Neural crest cell (in vitro differentiated cells): Measurements from ENCODE around the gene CTSH. TPM values are rescaled to one million over a fixed set of nuclear protein-coding genes. Genes with fewer than 3 reads are reported as not detected.

Experiments
- DNase-seq: peaks from one replicate; pipeline ENCODE4 v3.0.0; 2021; ENCODE audit warnings: low read depth, mixed read lengths, low spot score
- H3K27ac Mint-ChIP-seq: one replicate; pipeline ENCODE4 v1.8.0; 2021; ENCODE audit warnings: mild to moderate bottlenecking, mixed read lengths; ENCODE audit not compliant: unreplicated experiment
- H3K27me3 Mint-ChIP-seq: 2 replicates; pipeline ENCODE4 v1.8.0; 2021; ENCODE audit warnings: low read depth, mild to moderate bottlenecking, mixed read lengths
- H3K36me3 Mint-ChIP-seq: 2 replicates; pipeline ENCODE4 v1.8.0; 2021; ENCODE audit warnings: low read depth, mild to moderate bottlenecking, mixed read lengths
- H3K4me1 Mint-ChIP-seq: 2 replicates; pipeline ENCODE4 v1.8.0; 2021; ENCODE audit warnings: mixed read lengths
- H3K4me3 Mint-ChIP-seq: one replicate; pipeline ENCODE4 v1.8.0; 2021; ENCODE audit warnings: mild to moderate bottlenecking, mixed read lengths
- H3K9me3 Mint-ChIP-seq: 2 replicates; pipeline ENCODE4 v1.8.0; 2021; ENCODE audit warnings: mixed read lengths
- total RNA-seq: library from RNA; stranded (reverse); gene quantifications from 2 replicates; pipeline ENCODE4 v1.2.1, GENCODE V29; 2021
- TF ChIP-seq, protein P1 (sequence below): fragments of 200-600 bp; sonication (generic); conservative IDR thresholded peaks from 2 replicates; pipeline ENCODE4 v1.5.0; 2021; ENCODE audit warnings: antibody characterized with exemption, mild to moderate bottlenecking

The CTSH gene
- total RNA-seq, 1 donor from 2014 or later, result 7.3 TPM

DNA sequence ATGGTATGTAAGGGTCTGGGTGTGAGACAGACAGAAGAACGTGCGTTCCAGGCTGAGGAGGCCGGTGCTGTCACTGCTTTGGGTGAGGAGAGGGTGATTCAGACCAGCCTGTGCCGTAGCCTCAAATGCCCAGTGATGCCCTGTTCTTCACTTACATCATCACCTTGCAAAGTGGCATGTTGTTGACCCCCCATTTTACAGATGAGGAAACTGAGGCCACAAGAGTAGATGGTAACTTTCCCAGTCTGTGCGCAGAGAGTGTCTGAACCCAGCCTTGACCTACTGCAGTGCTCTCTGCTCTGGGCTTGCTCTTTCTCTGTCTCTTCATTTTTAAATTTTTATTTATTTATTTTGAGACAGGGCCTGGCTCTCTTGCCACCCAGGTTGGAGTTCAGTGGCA lies 1.6 kb upstream of the CTSH start:
- peak overlapping the region; percentile 34 for H3K4me3 Mint-ChIP-seq
- no peaks in the 10 kb centered on the region for H3K4me1 Mint-ChIP-seq
- no peak for DNase-seq
- no peak overlapping the region for H3K27ac Mint-ChIP-seq
- no peaks in the 10 kb centered on the region for H3K9me3 Mint-ChIP-seq
- peaks cover 50% of the 10 kb centered on the region for H3K27me3 Mint-ChIP-seq
- TF ChIP-seq, protein P1, sequence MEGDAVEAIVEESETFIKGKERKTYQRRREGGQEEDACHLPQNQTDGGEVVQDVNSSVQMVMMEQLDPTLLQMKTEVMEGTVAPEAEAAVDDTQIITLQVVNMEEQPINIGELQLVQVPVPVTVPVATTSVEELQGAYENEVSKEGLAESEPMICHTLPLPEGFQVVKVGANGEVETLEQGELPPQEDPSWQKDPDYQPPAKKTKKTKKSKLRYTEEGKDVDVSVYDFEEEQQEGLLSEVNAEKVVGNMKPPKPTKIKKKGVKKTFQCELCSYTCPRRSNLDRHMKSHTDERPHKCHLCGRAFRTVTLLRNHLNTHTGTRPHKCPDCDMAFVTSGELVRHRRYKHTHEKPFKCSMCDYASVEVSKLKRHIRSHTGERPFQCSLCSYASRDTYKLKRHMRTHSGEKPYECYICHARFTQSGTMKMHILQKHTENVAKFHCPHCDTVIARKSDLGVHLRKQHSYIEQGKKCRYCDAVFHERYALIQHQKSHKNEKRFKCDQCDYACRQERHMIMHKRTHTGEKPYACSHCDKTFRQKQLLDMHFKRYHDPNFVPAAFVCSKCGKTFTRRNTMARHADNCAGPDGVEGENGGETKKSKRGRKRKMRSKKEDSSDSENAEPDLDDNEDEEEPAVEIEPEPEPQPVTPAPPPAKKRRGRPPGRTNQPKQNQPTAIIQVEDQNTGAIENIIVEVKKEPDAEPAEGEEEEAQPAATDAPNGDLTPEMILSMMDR, result no peak
- no peaks in the 10 kb centered on the region for H3K36me3 Mint-ChIP-seq

DNA sequence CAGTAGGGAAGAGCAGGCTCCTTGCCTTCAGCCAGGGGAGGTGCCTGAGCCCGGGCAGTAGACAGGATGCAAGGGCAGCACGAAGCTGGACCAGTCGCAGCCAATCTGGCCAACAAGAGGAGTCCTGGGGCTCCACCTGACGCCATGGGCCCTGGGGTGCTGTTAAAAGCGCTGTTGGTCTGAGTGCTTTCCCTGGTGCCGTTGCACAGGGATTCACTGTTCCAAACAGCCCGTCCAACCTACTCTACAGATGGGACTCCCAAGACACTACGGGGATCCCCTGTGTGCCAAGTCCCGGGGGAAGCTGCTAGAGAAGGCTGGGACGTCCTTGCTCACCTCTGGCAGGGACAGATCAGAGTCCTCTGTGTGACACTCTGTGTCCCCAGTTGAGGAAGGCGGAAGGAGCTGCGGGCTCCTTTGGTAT lies 632 bp downstream of the CTSH start:
- no peak for DNase-seq

DNA sequence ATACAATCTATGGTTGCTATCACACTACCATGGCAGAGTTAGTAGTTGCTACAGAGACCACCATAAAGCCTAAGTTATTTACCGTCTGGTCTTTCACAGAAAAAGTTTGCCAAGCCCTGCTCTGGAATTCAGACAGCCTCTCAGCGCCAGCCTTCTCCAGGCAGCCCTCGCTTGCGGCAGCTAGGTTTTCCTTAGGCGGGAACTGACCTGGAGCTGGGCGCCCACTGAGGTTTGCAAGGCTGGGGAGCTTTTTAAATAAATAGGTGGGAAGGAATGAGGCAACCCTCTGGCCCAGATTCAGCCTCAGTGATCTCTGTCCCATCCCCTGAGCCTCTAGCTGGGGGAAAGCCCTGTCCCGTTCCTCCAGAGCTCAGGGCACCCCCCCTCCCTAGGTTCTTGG lies 1.2 kb downstream of the CTSH start:
- TF ChIP-seq, protein P1, result no peak
- DNase-seq, result no peak
- Mint-ChIP-seq H3K36me3 (no peaks in the 10 kb centered on the region), H3K27ac (no peak overlapping the region), H3K4me3 (peak overlapping the region; percentile 71), H3K4me1 (no peaks in the 10 kb centered on the region), H3K9me3 (no peaks in the 10 kb centered on the region), H3K27me3 (peaks cover 46% of the 10 kb centered on the region)

More for the DNA sequence above, 632 bp downstream of the CTSH start:
- Mint-ChIP-seq H3K27ac (no peak overlapping the region), H3K4me3 (peak overlapping the region; percentile 71), H3K4me1 (no peaks in the 10 kb centered on the region), H3K27me3 (peaks cover 46% of the 10 kb centered on the region), H3K9me3 (no peaks in the 10 kb centered on the region), H3K36me3 (no peaks in the 10 kb centered on the region)
- TF ChIP-seq, protein P1, result no peak

DNA sequence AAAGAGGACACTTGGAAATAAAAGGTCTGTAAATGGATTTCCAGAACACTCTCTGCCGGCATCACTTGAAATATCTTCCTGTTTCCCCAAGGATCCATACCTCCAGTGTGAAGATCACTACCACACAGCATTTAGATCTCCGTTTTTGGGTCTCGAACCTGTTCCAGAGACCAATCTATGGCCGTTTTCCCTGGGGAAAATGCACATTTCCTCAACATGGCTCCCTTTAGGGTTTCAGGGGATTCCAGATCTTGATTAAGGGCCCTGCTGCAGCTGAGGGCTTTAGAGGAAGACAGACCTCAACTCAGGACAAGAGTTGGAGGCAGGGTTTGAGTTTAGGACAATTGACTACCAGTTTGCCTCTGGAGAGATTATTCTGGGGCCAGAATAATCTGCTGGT lies 2.1 kb downstream of the CTSH start:
- Mint-ChIP-seq H3K4me1 (no peaks in the 10 kb centered on the region), H3K4me3 (no peak overlapping the region), H3K9me3 (no peaks in the 10 kb centered on the region), H3K27me3 (peaks cover 40% of the 10 kb centered on the region), H3K27ac (no peak overlapping the region), H3K36me3 (no peaks in the 10 kb centered on the region)
- TF ChIP-seq, protein P1, result no peak
- DNase-seq, result no peak

DNA sequence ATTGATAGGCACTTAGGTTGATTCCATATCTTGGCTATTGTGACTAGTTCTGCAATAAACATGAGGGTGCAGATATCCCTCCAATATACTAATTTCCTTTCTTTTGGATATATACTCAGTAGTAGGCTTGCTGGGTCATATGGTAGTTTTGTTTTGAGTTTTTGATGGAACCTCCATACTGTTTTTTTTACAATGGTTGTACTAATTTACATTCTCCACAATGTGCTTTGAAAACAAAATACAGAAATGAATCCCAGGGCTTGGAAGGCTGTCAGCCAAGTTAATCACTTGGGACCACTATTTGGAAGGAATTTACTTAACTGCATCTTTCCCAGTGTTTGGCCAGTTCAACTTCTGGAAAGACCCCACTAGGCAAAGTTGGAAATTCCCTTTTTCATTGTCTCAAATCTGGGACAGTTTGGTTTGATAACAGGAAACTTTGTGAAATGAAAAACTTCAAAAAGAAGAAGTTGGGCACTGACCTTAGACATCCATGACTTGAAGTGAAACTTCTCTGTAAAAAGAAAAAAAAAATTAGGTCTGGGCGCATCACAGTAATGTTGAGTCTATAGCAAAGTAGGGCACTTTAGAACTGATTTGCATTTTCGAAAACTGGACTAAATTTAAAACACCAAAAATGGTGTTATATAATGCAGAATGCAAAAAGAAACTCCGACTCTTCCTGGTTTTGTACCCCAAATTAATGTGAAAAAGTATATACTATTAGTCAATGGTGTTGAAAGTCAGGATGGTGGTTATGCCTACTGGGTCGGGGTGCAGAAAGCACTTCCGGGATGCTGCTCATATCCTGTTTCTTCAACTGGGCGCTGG lies 6.0 kb downstream of the CTSH start:
- Mint-ChIP-seq H3K27me3 (peaks cover 17% of the 10 kb centered on the region), H3K4me1 (no peaks in the 10 kb centered on the region), H3K4me3 (no peak overlapping the region), H3K27ac (no peak overlapping the region), H3K36me3 (no peaks in the 10 kb centered on the region), H3K9me3 (no peaks in the 10 kb centered on the region)
- DNase-seq, result no peak
- TF ChIP-seq, protein P1, result no peak
